ENCODE results near the gene OLIG1. TPM values are rescaled to one million over a fixed set of nuclear protein-coding genes. Genes with fewer than 3 reads are reported as not detected.

OLIG1 gene
- total RNA-seq, 2 donors from 2014 or later: 0.23 TPM; not detected in 1

DNA sequence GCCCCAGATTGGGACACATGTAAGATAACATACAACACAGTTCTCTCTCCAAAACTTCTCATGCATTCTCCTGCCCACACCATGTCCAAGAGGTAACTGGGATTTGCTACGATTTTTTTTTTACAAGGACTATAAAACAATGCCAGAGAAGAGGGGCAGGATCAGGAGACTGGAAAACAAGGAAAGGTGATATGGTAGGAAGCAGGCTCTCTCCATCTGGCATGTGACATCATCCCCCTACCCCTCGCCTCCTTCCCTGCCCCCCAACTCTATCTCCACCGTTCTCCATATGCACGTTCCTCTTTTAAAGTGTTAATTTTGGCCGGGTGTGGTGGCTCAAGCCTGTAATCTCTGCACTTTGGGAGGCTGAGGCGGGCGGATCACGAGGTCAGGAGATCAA lies 23.5 kb upstream of the OLIG1 start:
- Mint-ChIP-seq H3K27ac (no peak overlapping the region), H3K36me3 (no peaks in the 10 kb centered on the region), H3K9me3 (no peaks in the 10 kb centered on the region)
- ATAC-seq: no peak
- no peak for DNase-seq (ENCODE audit: low spot score in 2 of 2)

DNA sequence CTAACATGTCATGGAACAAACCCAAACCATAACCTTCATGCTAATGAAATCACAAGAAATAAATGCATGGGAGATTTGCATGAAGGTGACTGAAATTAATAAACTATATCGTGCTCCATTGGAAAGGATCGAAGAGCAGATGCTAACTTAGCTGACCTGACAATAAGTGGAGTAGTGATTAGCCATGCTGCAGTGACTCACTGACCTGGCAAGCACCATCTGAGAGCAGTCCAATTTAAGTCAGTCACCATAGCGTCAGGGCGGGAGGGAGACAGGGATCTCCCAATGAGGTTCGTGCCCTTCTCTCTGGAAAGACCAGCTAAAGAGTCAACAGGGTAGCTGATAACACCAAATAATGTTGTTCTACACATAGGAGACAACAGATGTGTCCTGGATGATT lies 22.7 kb upstream of the OLIG1 start:
- no peak overlapping the region for H3K27ac Mint-ChIP-seq
- DNase-seq (ENCODE audit: low spot score in 2 of 2) (no peak), ATAC-seq (no peak)
- no peaks in the 10 kb centered on the region for H3K36me3 Mint-ChIP-seq
- H3K9me3 Mint-ChIP-seq: no peaks in the 10 kb centered on the region

DNA sequence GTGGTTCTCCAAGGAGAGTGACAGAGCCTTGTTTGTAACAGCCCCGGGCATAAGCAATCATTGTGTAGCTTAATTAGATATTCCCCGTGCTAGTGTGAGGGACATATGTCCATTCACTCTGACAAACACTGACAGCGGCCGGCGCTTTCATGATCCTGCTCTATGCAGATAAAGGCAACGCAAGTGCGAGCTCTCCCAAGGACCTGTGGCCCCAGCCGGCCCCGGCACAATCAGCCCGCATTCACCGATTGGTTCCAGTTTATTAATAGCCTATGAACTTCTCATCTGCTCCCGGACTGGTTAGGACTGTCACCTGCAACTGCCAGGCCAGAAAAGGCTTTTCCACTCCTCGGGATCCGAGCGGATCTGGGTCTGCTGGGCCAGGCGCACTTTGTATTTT lies 18.0 kb upstream of the OLIG1 start:
- no peak for ATAC-seq
- Mint-ChIP-seq H3K27ac (no peak overlapping the region), H3K9me3 (no peaks in the 10 kb centered on the region), H3K36me3 (no peaks in the 10 kb centered on the region)
- no peak for DNase-seq (ENCODE audit: low spot score in 2 of 2)

DNA sequence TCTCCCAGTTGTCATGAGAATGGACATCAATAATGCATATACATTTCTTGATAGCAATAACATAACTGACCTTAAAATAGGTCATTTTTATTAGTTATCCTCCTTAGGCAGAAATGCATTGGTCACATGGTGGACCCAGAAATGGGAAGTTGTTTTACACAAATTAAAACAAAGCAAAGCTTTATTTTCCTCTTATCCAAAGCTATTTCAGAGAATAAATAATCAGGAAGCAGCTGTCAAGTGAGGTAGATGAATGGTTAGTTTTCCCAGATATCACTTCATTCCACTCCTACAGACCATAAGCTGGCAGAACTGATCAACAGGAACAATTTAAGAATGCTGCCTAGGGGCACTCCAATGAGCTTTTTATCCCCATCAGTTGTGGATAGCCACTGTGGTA lies 16.0 kb upstream of the OLIG1 start:
- Mint-ChIP-seq H3K9me3 (no peaks in the 10 kb centered on the region), H3K27ac (no peak overlapping the region), H3K36me3 (no peaks in the 10 kb centered on the region)
- DNase-seq (ENCODE audit: low spot score in 2 of 2) (no peak), ATAC-seq (no peak)

DNA sequence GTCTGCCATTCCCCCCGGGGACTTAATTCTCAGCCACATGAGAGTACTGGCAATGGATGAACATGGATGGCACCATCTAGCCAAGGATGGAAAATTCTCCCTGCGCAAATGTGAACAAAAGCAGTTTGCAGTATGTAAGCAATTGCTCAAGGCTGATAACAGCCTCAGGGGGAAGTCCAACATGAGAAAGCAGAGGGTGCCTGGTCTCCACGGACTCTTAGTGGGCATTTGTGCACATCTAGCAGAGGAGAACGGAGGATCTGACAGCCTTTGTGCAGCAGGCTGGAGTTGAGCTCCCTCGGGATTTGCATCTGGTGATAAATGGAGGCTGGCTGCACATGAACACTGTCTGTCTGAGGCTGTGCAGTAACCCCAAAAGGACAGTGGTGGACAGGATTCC lies 13.9 kb upstream of the OLIG1 start:
- DNase-seq (ENCODE audit: low spot score in 2 of 2): no peak
- Mint-ChIP-seq H3K36me3 (no peaks in the 10 kb centered on the region), H3K27ac (peak overlapping the region in 1 of 2 donors; percentile 24), H3K9me3 (no peaks in the 10 kb centered on the region)
- ATAC-seq: no peak

DNA sequence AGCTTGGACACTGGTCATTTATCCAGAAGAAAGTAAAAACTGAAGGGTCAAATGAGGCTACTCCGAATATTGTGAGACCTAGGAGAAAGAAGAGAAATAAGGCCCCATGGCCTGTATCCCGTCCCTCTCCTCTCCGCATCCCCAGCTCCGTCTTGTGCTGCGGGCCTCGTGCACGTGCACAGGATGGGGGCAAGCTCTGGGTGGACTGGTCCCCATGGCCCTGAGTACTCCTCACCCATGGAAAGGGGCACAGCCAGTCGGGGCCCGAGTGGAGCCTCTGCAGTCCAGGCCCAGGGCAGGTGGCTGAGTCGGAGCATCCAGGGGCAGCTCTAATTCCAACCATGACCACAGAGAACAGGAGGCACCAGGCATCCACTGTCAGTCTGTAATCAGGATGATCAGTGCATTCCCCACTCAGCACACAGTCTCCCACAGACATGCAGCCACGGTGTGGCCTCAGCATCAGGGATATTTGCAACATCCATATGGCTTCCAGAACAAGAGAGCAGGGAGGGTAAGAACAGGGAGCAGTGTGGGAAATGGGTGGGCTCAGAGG lies 12.5 kb upstream of the OLIG1 start:
- no peak for DNase-seq (ENCODE audit: low spot score in 2 of 2)
- Mint-ChIP-seq H3K27ac (no peak overlapping the region), H3K9me3 (no peaks in the 10 kb centered on the region), H3K36me3 (no peaks in the 10 kb centered on the region)
- no peak for ATAC-seq

DNA sequence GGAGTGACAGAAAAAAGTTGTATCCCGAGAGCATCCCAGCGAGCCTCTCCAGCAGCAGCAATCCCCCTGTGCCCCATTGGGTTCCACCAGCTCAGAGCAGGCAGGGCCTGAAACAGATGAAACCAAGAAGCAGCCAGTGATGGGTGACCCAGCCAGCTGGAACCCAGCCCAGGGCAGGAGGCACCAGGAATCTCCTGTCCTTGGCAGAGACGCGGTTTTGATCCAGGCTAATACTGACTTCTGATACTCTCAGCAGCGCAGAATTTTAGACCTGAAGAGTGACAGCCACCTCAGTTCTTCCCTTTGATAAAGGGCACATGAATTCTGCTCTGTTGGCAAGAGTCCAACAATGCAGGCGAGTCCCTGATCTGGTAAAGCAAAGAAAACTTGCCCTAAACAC lies 11.4 kb upstream of the OLIG1 start:
- Mint-ChIP-seq H3K36me3 (no peaks in the 10 kb centered on the region), H3K9me3 (no peaks in the 10 kb centered on the region), H3K27ac (no peak overlapping the region)
- ATAC-seq: no peak
- no peak for DNase-seq (ENCODE audit: low spot score in 2 of 2)

DNA sequence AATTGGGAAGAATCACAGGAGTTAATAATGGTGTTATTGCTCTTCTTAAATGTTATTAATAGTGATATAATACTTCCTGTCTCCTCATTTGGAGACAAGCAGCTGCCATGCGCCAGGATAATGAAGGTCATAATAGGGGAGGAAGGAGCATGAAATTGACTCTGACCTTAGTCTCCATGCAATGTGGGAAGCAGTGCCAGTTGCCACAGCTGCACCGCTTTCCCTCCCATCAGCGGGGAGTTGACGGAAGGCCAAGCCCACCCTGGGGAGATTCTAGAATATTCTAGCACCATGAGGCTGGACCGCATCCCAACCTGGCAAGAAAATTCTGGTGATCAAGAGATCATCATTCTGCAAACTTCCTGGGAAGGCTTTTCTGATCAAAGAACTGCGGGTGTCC lies 11.0 kb upstream of the OLIG1 start:
- no peaks in the 10 kb centered on the region for H3K9me3 Mint-ChIP-seq
- no peaks in the 10 kb centered on the region for H3K36me3 Mint-ChIP-seq
- no peak for ATAC-seq
- DNase-seq (ENCODE audit: low spot score in 2 of 2): no peak
- no peak overlapping the region for H3K27ac Mint-ChIP-seq

DNA sequence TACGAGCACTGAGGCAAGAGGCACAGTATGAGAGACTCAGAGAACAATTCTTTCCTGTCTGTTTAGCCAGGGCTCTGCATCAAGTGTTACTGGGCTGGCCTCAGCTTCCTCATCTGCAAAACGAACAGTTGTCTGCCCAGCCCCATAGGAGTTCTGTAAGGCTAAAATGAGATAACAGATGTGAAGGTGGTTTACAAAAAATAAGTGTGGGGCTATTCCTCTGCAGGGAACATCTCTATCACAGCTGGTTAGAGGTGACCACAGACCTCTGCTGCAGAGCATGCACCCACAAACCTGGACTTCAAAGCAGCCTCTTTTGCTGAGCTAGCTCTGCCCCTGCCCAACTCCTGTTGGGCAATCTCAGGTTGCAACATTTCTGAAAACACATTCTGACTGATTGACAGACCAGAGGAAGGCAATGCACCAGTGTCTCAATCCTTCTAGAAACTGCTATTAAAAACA lies 10.5 kb upstream of the OLIG1 start:
- no peaks in the 10 kb centered on the region for H3K36me3 Mint-ChIP-seq
- H3K27ac Mint-ChIP-seq: no peak overlapping the region
- DNase-seq (ENCODE audit: low spot score in 2 of 2) (no peak), ATAC-seq (peak in 1 of 2 donors; percentile 33)
- H3K9me3 Mint-ChIP-seq: no peaks in the 10 kb centered on the region

DNA sequence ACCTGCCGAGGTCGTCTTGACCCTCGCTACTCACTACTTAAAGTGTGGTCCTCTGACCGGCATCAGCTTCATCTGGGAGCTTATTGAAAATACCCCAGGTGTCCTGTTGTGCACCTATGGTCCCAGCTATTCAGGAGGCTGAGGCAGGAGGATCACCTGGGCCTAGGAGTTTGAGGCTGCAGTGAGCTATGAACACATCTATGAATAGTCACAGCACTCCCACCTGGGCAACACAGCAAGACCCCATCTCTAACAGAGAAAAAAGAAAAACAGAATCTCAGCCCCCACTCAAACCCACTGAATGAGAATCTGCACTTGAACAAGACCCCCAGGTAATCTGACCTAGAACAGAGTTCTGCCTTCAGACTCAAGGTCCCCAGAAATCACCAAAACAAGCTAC lies 8.7 kb upstream of the OLIG1 start:
- no peak for ATAC-seq
- no peak overlapping the region for H3K27ac Mint-ChIP-seq
- no peak for DNase-seq (ENCODE audit: low spot score in 2 of 2)
- H3K9me3 Mint-ChIP-seq: no peaks in the 10 kb centered on the region
- no peaks in the 10 kb centered on the region for H3K36me3 Mint-ChIP-seq

DNA sequence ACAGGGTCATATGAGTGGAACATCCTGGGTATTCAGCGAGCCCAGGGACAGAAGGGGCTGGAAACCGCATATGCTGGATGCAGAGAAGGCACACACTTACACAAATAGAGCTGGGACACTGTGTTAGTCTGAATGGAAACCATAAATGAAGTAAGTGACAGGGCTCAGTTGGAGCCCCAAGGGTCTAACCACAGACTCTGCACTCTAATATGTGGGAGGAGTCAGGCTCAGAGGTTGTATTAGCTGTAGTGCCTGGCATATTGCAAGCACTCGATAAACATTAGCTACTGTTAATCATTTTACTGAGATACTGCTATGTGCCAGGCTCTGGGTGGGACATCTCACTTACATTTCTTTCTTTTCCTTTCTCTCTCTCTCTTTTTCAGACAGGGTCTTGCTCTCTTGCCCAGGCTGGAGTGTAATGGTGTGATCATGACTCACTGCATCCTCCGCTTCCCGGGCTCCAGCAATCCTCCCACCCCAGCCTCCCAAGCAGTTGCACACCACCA lies 6.5 kb upstream of the OLIG1 start:
- DNase-seq (ENCODE audit: low spot score in 2 of 2) (no peak), ATAC-seq (no peak)
- H3K27ac Mint-ChIP-seq: no peak overlapping the region
- H3K36me3 Mint-ChIP-seq: no peaks in the 10 kb centered on the region
- H3K9me3 Mint-ChIP-seq: no peaks in the 10 kb centered on the region

DNA sequence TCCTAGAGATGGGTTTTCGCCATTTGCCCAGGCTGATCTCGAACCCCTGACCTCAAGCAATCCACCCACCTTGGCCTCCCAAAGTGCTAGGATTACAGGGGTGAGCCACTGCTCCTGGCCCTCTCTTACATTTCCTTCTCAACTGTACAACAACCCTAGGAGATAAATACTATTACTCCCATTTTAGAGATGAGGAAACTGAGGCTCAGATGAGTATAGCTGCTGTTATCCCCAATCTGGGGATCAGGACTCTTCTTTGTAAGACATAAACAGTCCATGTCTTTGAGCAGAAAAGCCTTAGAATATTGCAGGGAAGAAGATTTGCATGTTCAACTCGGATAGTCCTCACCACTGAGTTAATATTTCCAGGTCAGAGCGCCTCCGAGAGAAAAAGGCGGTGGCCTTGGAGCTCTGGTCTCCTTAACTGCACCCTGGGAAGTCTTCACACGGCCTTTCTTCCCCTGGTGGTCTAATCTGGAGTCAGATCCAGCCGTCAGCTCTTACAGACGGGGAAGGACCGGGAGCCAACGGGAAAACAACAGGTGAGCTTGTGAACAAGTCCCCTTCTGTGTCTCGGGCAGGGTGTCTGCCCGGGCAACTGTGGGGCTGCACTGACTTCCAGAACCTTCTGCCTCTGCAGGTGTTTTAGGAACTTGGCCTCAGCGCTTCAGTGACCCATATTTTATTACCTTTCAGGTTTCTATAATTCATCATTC lies 5.9 kb upstream of the OLIG1 start:
- Mint-ChIP-seq H3K27ac (no peak overlapping the region), H3K9me3 (no peaks in the 10 kb centered on the region)
- ATAC-seq: no peak

DNA sequence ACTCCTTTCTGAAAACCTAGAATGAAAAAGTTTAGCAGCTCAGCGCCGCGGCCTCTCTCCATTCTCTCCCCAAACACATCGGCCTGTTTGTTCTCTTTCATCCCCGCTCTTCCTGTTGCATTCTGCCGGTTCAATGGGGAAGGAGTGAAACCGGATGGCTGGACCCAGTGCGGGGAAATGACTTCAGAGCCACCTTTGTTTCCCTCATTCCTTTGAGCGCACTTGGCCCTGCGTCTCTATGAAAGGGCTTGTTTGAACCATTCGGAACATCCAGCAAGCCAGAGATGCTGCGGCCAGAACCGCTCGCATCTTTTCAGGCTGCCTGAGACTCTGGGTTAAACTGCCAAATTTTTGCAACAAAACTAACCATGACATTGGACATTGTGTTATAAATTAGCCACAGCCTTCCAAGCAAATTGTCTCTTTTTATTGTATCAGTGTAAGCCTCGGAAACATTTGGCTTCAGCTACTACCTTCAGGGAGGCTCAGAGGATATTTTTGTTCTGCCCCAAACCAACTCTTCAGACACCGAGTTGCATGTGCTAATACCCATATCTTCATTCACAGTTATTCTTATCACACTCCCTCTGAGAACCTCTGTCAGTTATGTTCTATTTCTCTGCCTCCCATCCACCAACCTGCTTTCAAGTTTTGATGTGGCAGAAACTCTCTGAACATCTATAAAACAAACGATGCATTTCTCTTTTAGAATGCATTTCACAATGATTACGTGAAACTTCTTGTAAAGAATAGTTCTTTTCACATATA lies 5.1 kb upstream of the OLIG1 start:
- Mint-ChIP-seq H3K9me3 (no peaks in the 10 kb centered on the region), H3K36me3 (peaks cover 0 to 5% of the 10 kb centered on the region in 2 donors), H3K27ac (no peak overlapping the region)
- DNase-seq (ENCODE audit: low spot score in 2 of 2): no peak
- ATAC-seq: no peak

More for the DNA sequence above, 5.9 kb upstream of the OLIG1 start:
- peaks cover 0 to under 1% of the 10 kb centered on the region in 2 donors for H3K36me3 Mint-ChIP-seq
- DNase-seq (ENCODE audit: low spot score in 2 of 2): no peak

DNA sequence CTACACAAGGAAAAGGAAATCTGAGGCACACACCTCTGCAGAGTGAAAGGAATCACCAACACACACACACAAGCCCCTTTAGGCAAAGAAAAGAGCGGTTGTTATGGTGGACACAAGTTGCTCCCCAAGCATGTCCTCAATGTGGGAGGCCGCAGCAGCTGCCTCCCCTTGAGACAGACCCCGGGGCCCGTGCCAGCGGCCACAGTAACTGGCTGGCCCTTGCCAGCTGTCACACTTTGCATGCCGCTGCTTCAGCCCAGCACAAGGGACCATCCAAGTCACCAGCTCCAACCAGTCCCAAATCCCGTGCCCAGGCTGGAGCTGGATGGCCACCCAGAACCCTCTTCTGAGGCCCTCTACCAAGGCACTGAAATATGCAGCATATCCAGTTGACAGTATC lies 2.9 kb upstream of the OLIG1 start:
- no peak for DNase-seq (ENCODE audit: low spot score in 2 of 2)
- Mint-ChIP-seq H3K9me3 (no peaks in the 10 kb centered on the region), H3K36me3 (peaks cover 0 to 5% of the 10 kb centered on the region in 2 donors), H3K27ac (no peak overlapping the region)
- no peak for ATAC-seq

DNA sequence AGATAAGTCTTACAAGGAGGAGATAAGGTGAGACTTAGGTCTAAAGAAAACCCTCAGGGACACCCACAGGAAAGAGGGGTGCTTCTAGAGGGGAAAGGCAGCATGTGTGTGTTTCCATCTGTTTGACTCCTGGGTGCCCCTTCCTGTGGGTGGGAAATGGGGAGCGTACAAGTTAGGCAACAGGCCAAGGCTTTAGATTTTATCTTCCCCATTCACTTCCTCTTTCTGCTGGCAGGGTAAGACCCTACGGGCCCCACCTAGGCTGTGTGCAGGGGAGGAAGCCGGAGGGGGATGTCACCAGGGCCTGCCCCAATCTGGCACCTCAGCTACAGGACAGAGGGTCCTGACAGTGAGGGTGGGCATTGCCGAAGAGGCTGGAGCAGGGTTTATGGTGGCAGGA lies 2.5 kb upstream of the OLIG1 start:
- ATAC-seq: no peak
- DNase-seq (ENCODE audit: low spot score in 2 of 2): no peak
- no peak overlapping the region for H3K27ac Mint-ChIP-seq
- no peaks in the 10 kb centered on the region for H3K9me3 Mint-ChIP-seq
- peaks cover 0 to 5% of the 10 kb centered on the region in 2 donors for H3K36me3 Mint-ChIP-seq

DNA sequence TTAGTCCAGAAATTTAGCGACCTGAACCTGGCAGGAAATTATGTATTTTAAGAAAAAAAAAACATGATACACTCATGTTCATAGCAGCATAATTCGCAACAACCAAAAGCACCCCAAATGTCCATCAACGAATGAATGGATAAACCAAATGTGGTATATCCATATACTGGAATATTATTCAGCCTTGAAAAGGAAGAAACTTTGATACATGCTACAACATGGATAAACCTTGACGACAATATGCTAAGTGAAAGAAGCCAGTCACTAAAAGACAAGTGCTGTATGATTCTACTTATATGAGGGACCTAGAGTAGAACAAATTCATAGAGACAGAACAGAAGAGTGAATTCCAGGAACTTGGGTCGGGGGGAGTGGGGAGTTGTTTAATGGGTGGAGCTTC lies 698 bp upstream of the OLIG1 start:
- Mint-ChIP-seq H3K36me3 (peaks cover 0 to 5% of the 10 kb centered on the region in 2 donors), H3K27ac (no peak overlapping the region), H3K9me3 (no peaks in the 10 kb centered on the region)
- ATAC-seq: no peak
- DNase-seq (ENCODE audit: low spot score in 2 of 2): no peak

DNA sequence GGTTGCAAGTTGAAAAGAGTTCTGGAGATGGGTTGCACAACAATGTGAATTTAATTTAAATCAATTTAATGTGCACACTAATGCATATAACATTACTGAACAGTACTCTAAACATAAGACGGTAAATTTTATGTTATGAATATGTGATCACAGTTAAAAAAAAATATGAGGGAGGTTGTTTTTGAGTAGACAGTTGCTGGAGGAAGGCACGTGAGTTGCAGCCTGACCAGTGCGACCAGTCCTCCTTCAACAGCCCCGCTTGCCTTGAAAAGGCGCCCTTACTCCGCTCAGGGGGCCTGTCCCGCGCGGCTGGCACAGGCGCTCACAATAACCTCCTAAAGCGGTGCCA lies 322 bp upstream of the OLIG1 start:
- ATAC-seq (no peak), DNase-seq (ENCODE audit: low spot score in 2 of 2) (no peak)
- H3K36me3 Mint-ChIP-seq: peaks cover 0 to 5% of the 10 kb centered on the region in 2 donors
- H3K9me3 Mint-ChIP-seq: no peaks in the 10 kb centered on the region
- no peak overlapping the region for H3K27ac Mint-ChIP-seq

DNA sequence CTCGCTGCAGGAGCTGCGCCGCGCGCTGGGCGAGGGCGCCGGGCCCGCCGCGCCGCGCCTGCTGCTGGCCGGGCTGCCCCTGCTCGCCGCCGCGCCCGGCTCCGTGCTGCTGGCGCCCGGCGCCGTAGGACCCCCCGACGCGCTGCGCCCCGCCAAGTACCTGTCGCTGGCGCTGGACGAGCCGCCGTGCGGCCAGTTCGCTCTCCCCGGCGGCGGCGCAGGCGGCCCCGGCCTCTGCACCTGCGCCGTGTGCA lies 730 bp downstream of the OLIG1 start:
- peak in 1 of 2 donors; percentile 23 for ATAC-seq
- no peak for DNase-seq (ENCODE audit: low spot score in 2 of 2)
- peaks cover 0 to 5% of the 10 kb centered on the region in 2 donors for H3K36me3 Mint-ChIP-seq
- H3K9me3 Mint-ChIP-seq: no peaks in the 10 kb centered on the region
- H3K27ac Mint-ChIP-seq: no peak overlapping the region

All from activated naive CD4-positive, alpha-beta T cell treated with anti-CD3 and anti-CD28 coated beads, Interleukin-2, amount 50 U/mL, for 72 hours (primary cell).